HepG2 (cell line): Measurements from ENCODE around the gene SLC43A1. TPM values are rescaled to one million over a fixed set of nuclear protein-coding genes. Genes with fewer than 3 reads are reported as not detected.

Experiments used
- ATM ChIP-seq: fragments of 450-650 bp; IDR thresholded peaks from 2 replicates; pipeline ENCODE4 v1.7.1; 2017; ENCODE audit warnings: mild to moderate bottlenecking, borderline replicate concordance
- CBX1 ChIP-seq: IDR thresholded peaks from one replicate; pipeline ENCODE4 v1.6.1; 2016; ENCODE audit warnings: antibody characterized with exemption, low read depth
- ELF1 ChIP-seq: sonication (generic); formaldehyde crosslinking; IDR thresholded peaks from 2 replicates; pipeline ENCODE4 v1.4.0; 2020; ENCODE audit warnings: missing genetic modification reagents
- FOXA3 ChIP-seq: IDR thresholded peaks from 2 replicates; pipeline ENCODE4 v1.6.1; 2016; ENCODE audit warnings: missing genetic modification reagents, missing compliant biosample characterization
- FOXJ3 ChIP-seq: sonication (generic); formaldehyde crosslinking; IDR thresholded peaks from 2 replicates; pipeline ENCODE4 v1.4.0; 2020; ENCODE audit warnings: missing genetic modification reagents, mild to moderate bottlenecking, borderline replicate concordance
- HNF4A ChIP-seq: sonication (generic); formaldehyde crosslinking; IDR thresholded peaks from 2 replicates; pipeline ENCODE4 v1.4.0; 2020; ENCODE audit warnings: missing genetic modification reagents
- KLF11 ChIP-seq: IDR thresholded peaks from 2 replicates; pipeline ENCODE4 v1.6.1; 2016; ENCODE audit warnings: missing compliant biosample characterization
- MEIS1 ChIP-seq: sonication (generic); formaldehyde crosslinking; IDR thresholded peaks from 2 replicates; pipeline ENCODE4 v1.9.0; 2021; ENCODE audit warnings: mild to moderate bottlenecking, missing genetic modification reagents, moderate library complexity, borderline replicate concordance
- MLLT10 ChIP-seq: sonication (generic); formaldehyde crosslinking; IDR thresholded peaks from 2 replicates; pipeline ENCODE4 v1.4.0; 2020; ENCODE audit warnings: missing genetic modification reagents
- NFATC3 ChIP-seq: sonication (generic); formaldehyde crosslinking; IDR thresholded peaks from 2 replicates; pipeline ENCODE4 v1.5.1; 2020; ENCODE audit warnings: mild to moderate bottlenecking, missing genetic modification reagents
- PAF1 ChIP-seq: IDR thresholded peaks from 2 replicates; pipeline ENCODE4 v1.6.1; 2016; ENCODE audit warnings: missing genetic modification reagents, missing compliant biosample characterization
- PAX8 ChIP-seq: sonication (generic); formaldehyde crosslinking; IDR thresholded peaks from 2 replicates; pipeline ENCODE4 v1.8.0; 2022; ENCODE audit warnings: mild to moderate bottlenecking, missing genetic modification reagents, borderline replicate concordance
- PHB2 ChIP-seq: fragments of 450-650 bp; IDR thresholded peaks from 2 replicates; pipeline ENCODE4 v1.6.1; 2018; ENCODE audit not compliant: partially characterized antibody
- SMARCE1 ChIP-seq: fragments of 450-650 bp; IDR thresholded peaks from 2 replicates; pipeline ENCODE4 v1.6.1; 2017; ENCODE audit warnings: borderline replicate concordance
- XBP1 ChIP-seq: sonication (generic); formaldehyde crosslinking; IDR thresholded peaks from 2 replicates; pipeline ENCODE4 v1.5.0; 2020; ENCODE audit warnings: missing genetic modification reagents
- ZFP1 ChIP-seq: IDR thresholded peaks from 2 replicates; pipeline ENCODE4 v1.6.1; 2016
- ZNF274 ChIP-seq: sonication (generic); formaldehyde crosslinking; IDR thresholded peaks from 2 replicates; pipeline ENCODE4 v1.5.1; 2020; ENCODE audit warnings: mild to moderate bottlenecking, missing genetic modification reagents
- ZNF333 ChIP-seq: sonication (generic); formaldehyde crosslinking; IDR thresholded peaks from 2 replicates; pipeline ENCODE4 v1.4.0; 2020; ENCODE audit warnings: mild to moderate bottlenecking, missing genetic modification reagents, borderline replicate concordance
- ZNF607 ChIP-seq: sonication (generic); formaldehyde crosslinking; IDR thresholded peaks from 2 replicates; pipeline ENCODE4 v1.5.1; 2020; ENCODE audit warnings: missing genetic modification reagents, mild to moderate bottlenecking, borderline replicate concordance
- polyA plus RNA-seq, 8 experiments: library from polyadenylated mRNA; depleted of rRNA in 3 of 8; stranded (reverse) in 7 of 8; unstranded in 1 of 8; fragments of >200 nt; fragmentation: Illumina TruSeq in 4 of 8; extraction: Trizol in 4 of 8; gene quantifications; 2 replicates each; pipeline versions ENCODE4 v1.2.1 to v1.2.3, GENCODE V29; 2011 to 2016; ENCODE audit warnings: low read depth in 4 of 8, missing spikeins in 1 of 8, mixed read lengths in 1 of 8; ENCODE audit not compliant: insufficient read depth in 1 of 8
- total RNA-seq, 5 experiments: library from RNA; depleted of rRNA; stranded (reverse); fragments of >200 nt; fragmentation: Illumina TruSeq; extraction: Trizol; gene quantifications; 2 replicates each; pipeline ENCODE4 v1.2.3, GENCODE V29; 2016; ENCODE audit warnings: low read depth in 1 of 5
- TF ChIP-seq, protein P1 (sequence below): IDR thresholded peaks from 2 replicates; pipeline ENCODE4 v1.6.1; 2016; ENCODE audit warnings: low read depth, control low read depth
- TF ChIP-seq, protein P2 (sequence below): sonication (generic); formaldehyde crosslinking; IDR thresholded peaks from 2 replicates; pipeline ENCODE4 v1.4.0; 2020; ENCODE audit warnings: missing genetic modification reagents
- TF ChIP-seq, protein P3 (sequence below): sonication (generic); formaldehyde crosslinking; IDR thresholded peaks from 2 replicates; pipeline ENCODE4 v1.5.1; 2020; ENCODE audit warnings: mild to moderate bottlenecking, missing genetic modification reagents, moderate library complexity
- TF ChIP-seq, protein P4 (sequence below): sonication (generic); formaldehyde crosslinking; IDR thresholded peaks from 2 replicates; pipeline ENCODE4 v1.8.0; 2022; ENCODE audit warnings: mild to moderate bottlenecking, missing genetic modification reagents, moderate library complexity
- TF ChIP-seq, protein P5 (sequence below): sonication (generic); formaldehyde crosslinking; IDR thresholded peaks from 2 replicates; pipeline ENCODE4 v1.4.0; 2020; ENCODE audit warnings: missing genetic modification reagents; ENCODE audit errors: not compliant biosample characterization

SLC43A1 gene
- total and polyA plus RNA-seq, 2 of the 13 experiments (the other 11 are each of a cell fraction or from before 2014, with no cell fraction given) = 72.3 to 87.6 TPM

DNA sequence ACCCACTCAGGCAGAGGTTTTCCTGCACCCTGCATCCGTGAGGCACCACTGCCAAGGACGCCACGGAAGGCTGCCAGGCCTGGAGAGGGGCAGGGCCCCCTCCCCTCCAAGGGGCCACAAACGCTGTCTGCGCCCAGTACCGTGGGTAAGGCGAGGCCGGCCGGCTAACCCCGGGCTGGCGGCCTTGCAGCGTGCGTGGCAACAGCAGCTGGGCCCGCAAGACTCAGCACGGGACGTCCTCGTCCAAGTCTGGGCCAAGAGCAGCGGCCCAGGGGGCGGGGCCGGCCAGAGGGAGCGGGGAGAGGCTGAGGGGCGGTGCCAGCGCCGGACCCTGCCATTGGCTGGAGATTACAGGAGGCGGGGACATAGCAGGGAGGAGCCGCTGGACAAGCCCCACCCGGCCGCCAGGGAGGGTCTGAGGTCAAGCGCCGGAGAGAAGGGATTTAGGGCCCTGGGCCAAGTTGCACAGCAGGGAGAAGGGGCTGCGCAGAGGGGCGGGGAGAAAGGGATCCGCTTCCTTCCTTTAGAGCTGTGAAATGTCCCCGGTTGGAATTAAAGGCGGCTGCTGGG lies 16.0 kb downstream of the SLC43A1 start (continued):
- no peak for TF ChIP-seq PAX8 (CRISPR knock-in tag)
- TF ChIP-seq HNF4A = peak; percentile 17; the same call in 1 of the 2 replicates
- TF ChIP-seq, protein P1, sequence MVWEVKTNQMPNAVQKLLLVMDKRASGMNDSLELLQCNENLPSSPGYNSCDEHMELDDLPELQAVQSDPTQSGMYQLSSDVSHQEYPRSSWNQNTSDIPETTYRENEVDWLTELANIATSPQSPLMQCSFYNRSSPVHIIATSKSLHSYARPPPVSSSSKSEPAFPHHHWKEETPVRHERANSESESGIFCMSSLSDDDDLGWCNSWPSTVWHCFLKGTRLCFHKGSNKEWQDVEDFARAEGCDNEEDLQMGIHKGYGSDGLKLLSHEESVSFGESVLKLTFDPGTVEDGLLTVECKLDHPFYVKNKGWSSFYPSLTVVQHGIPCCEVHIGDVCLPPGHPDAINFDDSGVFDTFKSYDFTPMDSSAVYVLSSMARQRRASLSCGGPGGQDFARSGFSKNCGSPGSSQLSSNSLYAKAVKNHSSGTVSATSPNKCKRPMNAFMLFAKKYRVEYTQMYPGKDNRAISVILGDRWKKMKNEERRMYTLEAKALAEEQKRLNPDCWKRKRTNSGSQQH (CRISPR knock-in tag) = no peak
- TF ChIP-seq NFATC3 = no peak
- TF ChIP-seq SMARCE1 = no peak
- no peak for TF ChIP-seq ATM
- no peak for TF ChIP-seq MEIS1 (CRISPR knock-in tag)
- TF ChIP-seq, protein P2, sequence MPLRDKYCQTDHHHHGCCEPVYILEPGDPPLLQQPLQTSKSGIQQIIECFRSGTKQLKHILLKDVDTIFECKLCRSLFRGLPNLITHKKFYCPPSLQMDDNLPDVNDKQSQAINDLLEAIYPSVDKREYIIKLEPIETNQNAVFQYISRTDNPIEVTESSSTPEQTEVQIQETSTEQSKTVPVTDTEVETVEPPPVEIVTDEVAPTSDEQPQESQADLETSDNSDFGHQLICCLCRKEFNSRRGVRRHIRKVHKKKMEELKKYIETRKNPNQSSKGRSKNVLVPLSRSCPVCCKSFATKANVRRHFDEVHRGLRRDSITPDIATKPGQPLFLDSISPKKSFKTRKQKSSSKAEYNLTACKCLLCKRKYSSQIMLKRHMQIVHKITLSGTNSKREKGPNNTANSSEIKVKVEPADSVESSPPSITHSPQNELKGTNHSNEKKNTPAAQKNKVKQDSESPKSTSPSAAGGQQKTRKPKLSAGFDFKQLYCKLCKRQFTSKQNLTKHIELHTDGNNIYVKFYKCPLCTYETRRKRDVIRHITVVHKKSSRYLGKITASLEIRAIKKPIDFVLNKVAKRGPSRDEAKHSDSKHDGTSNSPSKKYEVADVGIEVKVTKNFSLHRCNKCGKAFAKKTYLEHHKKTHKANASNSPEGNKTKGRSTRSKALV (CRISPR knock-in tag) = no peak
- no peak for TF ChIP-seq PHB2
- no peak for TF ChIP-seq KLF11 (CRISPR knock-in tag)
- no peak for TF ChIP-seq MLLT10 (CRISPR knock-in tag)
- no peak for TF ChIP-seq PAF1 (CRISPR knock-in tag)
- TF ChIP-seq, protein P3, sequence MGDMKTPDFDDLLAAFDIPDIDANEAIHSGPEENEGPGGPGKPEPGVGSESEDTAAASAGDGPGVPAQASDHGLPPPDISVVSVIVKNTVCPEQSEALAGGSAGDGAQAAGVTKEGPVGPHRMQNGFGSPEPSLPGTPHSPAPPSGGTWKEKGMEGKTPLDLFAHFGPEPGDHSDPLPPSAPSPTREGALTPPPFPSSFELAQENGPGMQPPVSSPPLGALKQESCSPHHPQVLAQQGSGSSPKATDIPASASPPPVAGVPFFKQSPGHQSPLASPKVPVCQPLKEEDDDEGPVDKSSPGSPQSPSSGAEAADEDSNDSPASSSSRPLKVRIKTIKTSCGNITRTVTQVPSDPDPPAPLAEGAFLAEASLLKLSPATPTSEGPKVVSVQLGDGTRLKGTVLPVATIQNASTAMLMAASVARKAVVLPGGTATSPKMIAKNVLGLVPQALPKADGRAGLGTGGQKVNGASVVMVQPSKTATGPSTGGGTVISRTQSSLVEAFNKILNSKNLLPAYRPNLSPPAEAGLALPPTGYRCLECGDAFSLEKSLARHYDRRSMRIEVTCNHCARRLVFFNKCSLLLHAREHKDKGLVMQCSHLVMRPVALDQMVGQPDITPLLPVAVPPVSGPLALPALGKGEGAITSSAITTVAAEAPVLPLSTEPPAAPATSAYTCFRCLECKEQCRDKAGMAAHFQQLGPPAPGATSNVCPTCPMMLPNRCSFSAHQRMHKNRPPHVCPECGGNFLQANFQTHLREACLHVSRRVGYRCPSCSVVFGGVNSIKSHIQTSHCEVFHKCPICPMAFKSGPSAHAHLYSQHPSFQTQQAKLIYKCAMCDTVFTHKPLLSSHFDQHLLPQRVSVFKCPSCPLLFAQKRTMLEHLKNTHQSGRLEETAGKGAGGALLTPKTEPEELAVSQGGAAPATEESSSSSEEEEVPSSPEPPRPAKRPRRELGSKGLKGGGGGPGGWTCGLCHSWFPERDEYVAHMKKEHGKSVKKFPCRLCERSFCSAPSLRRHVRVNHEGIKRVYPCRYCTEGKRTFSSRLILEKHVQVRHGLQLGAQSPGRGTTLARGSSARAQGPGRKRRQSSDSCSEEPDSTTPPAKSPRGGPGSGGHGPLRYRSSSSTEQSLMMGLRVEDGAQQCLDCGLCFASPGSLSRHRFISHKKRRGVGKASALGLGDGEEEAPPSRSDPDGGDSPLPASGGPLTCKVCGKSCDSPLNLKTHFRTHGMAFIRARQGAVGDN (CRISPR knock-in tag) = peak; percentile 89
- TF ChIP-seq ZNF333 = no peak
- TF ChIP-seq, protein P4, sequence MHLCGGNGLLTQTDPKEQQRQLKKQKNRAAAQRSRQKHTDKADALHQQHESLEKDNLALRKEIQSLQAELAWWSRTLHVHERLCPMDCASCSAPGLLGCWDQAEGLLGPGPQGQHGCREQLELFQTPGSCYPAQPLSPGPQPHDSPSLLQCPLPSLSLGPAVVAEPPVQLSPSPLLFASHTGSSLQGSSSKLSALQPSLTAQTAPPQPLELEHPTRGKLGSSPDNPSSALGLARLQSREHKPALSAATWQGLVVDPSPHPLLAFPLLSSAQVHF = no peak
- no peak for TF ChIP-seq ZFP1 (CRISPR knock-in tag)
- TF ChIP-seq ZNF274 (CRISPR knock-in tag) = no peak
- no peak for TF ChIP-seq FOXA3
- no peak for TF ChIP-seq XBP1
- TF ChIP-seq, protein P5, sequence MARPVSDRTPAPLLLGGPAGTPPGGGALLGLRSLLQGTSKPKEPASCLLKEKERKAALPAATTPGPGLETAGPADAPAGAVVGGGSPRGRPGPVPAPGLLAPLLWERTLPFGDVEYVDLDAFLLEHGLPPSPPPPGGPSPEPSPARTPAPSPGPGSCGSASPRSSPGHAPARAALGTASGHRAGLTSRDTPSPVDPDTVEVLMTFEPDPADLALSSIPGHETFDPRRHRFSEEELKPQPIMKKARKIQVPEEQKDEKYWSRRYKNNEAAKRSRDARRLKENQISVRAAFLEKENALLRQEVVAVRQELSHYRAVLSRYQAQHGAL (CRISPR knock-in tag) = no peak
- TF ChIP-seq ZNF607 = no peak
- TF ChIP-seq CBX1 = no peak
- TF ChIP-seq FOXJ3 (CRISPR knock-in tag) = no peak
- no peak for TF ChIP-seq ELF1 (CRISPR knock-in tag)
